H1 (cell line): Measurements from ENCODE around the gene AKR1B1. TPM values are rescaled to one million over a fixed set of nuclear protein-coding genes. Genes with fewer than 3 reads are reported as not detected.

Experiments used
- CTCF ChIA-PET: fragments of 300-600 bp; sonication (Branson Sonifier 250); formaldehyde crosslinking; loops from one replicate; lab custom pipeline; 2021; ENCODE audit not compliant: partially characterized antibody; lab: Charles Lee
- POLR2A ChIA-PET: fragments of 300-600 bp; sonication (Branson Sonifier 250); formaldehyde crosslinking; loops from one replicate; lab custom pipeline; 2021; ENCODE audit warnings: inconsistent platforms; ENCODE audit not compliant: partially characterized antibody; lab: Charles Lee
- DNase-seq, 2 experiments: peaks; one replicate each; pipeline versions ENCODE4 v3.0.0 to v3.0.0-alpha.2; 2010 to 2022; ENCODE audit warnings: low spot score in 2 of 2, low read depth in 1 of 2, mixed read lengths in 1 of 2
- FAIRE-seq: peaks from 2 replicates; lab custom pipeline; 2011; peaks lifted over from hg19 to GRCh38; lab: Jason Lieb, UNC
- H2AFZ ChIP-seq: 2 replicates; pipeline ENCODE4 v1.8.1; 2012; ENCODE audit warnings: low read length, inconsistent platforms
- H2AK5ac ChIP-seq: 2 replicates; pipeline ENCODE4 v1.6.1; 2013; ENCODE audit warnings: low read depth, low read length
- H2BK120ac ChIP-seq: replicated peaks from 2 replicates; pipeline ENCODE3; 2013; ENCODE audit warnings: low read depth, low read length, inconsistent platforms
- H2BK12ac ChIP-seq: 2 replicates; pipeline ENCODE4 v1.6.1; 2013; ENCODE audit warnings: low read depth, low read length
- H2BK15ac ChIP-seq: 2 replicates; pipeline ENCODE4 v1.6.1; 2013; ENCODE audit warnings: low read length
- H2BK20ac ChIP-seq: 2 replicates; pipeline ENCODE4 v1.6.1; 2013; ENCODE audit warnings: low read length
- H2BK5ac ChIP-seq: 2 replicates; pipeline ENCODE4 v1.6.1; 2013; ENCODE audit warnings: low read depth, low read length
- H3K14ac ChIP-seq: 2 replicates; pipeline ENCODE4 v1.6.1; 2013; ENCODE audit warnings: inconsistent platforms; ENCODE audit not compliant: insufficient read length
- H3K18ac ChIP-seq: 2 replicates; pipeline ENCODE4 v1.6.1; 2013; ENCODE audit warnings: low read length; ENCODE audit errors: extremely low read depth
- H3K23ac ChIP-seq: 2 replicates; pipeline ENCODE4 v1.6.1; 2013; ENCODE audit warnings: inconsistent platforms; ENCODE audit not compliant: insufficient read length
- H3K23me2 ChIP-seq: 2 replicates; pipeline ENCODE4 v1.6.1; 2013; ENCODE audit warnings: low read depth, low read length
- H3K27ac ChIP-seq: 2 replicates; pipeline ENCODE4 v1.6.1; 2011; ENCODE audit warnings: low read depth, low read length, inconsistent platforms
- H3K27me3 ChIP-seq, 4 experiments: replicated peaks in 1 of 4; 1 replicate in 1 of 4; 2 replicates in 3 of 4; pipeline versions ENCODE4 v1.6.1 to v1.8.1; 2011 to 2013; ENCODE audit warnings: low read length in 3 of 4, mild to moderate bottlenecking in 3 of 4, inconsistent platforms in 2 of 4, mixed read lengths in 2 of 4, moderate library complexity in 1 of 4; ENCODE audit not compliant: control insufficient read depth in 3 of 4, insufficient read depth in 3 of 4; ENCODE audit errors: extremely low read depth in 1 of 4
- H3K36me3 ChIP-seq, 4 experiments: 2 replicates each; pipeline versions ENCODE4 v1.6.1 to v1.8.1; 2011 to 2013; ENCODE audit warnings: mild to moderate bottlenecking in 4 of 4, low read length in 3 of 4, moderate library complexity in 2 of 4, control low read depth in 1 of 4, inconsistent platforms in 1 of 4; ENCODE audit not compliant: insufficient read depth in 4 of 4, control insufficient read depth in 2 of 4
- H3K4ac ChIP-seq: replicated peaks from 2 replicates; pipeline ENCODE3; 2013; ENCODE audit warnings: low read length, low read depth, mixed read lengths, inconsistent platforms; ENCODE audit not compliant: insufficient read length
- H3K4me1 ChIP-seq, 4 experiments: replicated peaks in 1 of 4; 1 replicate in 1 of 4; 2 replicates in 3 of 4; pipeline versions ENCODE4 v1.6.1 to v1.8.1; 2011 to 2013; ENCODE audit warnings: low read length in 3 of 4, inconsistent platforms in 2 of 4, mixed read lengths in 1 of 4; ENCODE audit not compliant: insufficient read depth in 4 of 4, control insufficient read depth in 3 of 4
- H3K4me2 ChIP-seq, 2 experiments: 2 replicates each; pipeline versions ENCODE4 v1.6.1 to v1.8.1; 2011 to 2013; ENCODE audit warnings: low read depth in 2 of 2, low read length in 2 of 2, control low read depth in 1 of 2, inconsistent platforms in 1 of 2, mild to moderate bottlenecking in 1 of 2; ENCODE audit not compliant: insufficient read depth in 1 of 2
- H3K4me3 ChIP-seq, 4 experiments: fragments of 200-600, 300-600 bp in 1 of 4; sonication (generic), shearing (Covaris generic), sonication (Bioruptor Twin) in 1 of 4; 2 replicates each; pipeline versions ENCODE4 v1.5.1 to v1.8.1; 2011 to 2016; ENCODE audit warnings: low read length in 4 of 4, low read depth in 3 of 4, control low read depth in 2 of 4, inconsistent platforms in 2 of 4, mild to moderate bottlenecking in 2 of 4, mixed read lengths in 1 of 4, moderate library complexity in 1 of 4; ENCODE audit not compliant: insufficient read depth in 2 of 4; ENCODE audit errors: extremely low read depth in 1 of 4
- H3K56ac ChIP-seq: replicated peaks from 2 replicates; pipeline ENCODE3; 2013; ENCODE audit warnings: low read depth, mild to moderate bottlenecking, mixed read lengths, low read length, inconsistent platforms; ENCODE audit not compliant: insufficient read length
- H3K79me1 ChIP-seq: 2 replicates; pipeline ENCODE4 v1.6.1; 2013; ENCODE audit warnings: low read depth, low read length, control low read depth
- H3K79me2 ChIP-seq, 2 experiments: 2 replicates each; pipeline versions ENCODE4 v1.6.1 to v1.8.1; 2012 to 2013; ENCODE audit warnings: low read length in 2 of 2, mild to moderate bottlenecking in 2 of 2, inconsistent platforms in 1 of 2; ENCODE audit not compliant: insufficient read depth in 2 of 2, control insufficient read depth in 1 of 2
- H3K9ac ChIP-seq, 4 experiments: replicated peaks in 1 of 4; 1 replicate in 1 of 4; 2 replicates in 3 of 4; pipeline versions ENCODE4 v1.6.1 to v1.8.1; 2011 to 2013; ENCODE audit warnings: low read depth in 3 of 4, low read length in 3 of 4, control low read depth in 2 of 4, mild to moderate bottlenecking in 2 of 4, moderate library complexity in 2 of 4, inconsistent platforms in 1 of 4; ENCODE audit errors: extremely low read depth in 1 of 4
- H3K9me3 ChIP-seq, 2 experiments: 2 replicates each; pipeline versions ENCODE4 v1.6.1 to v1.8.1; 2012 to 2013; ENCODE audit warnings: mild to moderate bottlenecking in 2 of 2, moderate library complexity in 2 of 2, control low read depth in 1 of 2, inconsistent platforms in 1 of 2, low read depth in 1 of 2, low read length in 1 of 2, mixed read lengths in 1 of 2; ENCODE audit not compliant: insufficient read depth in 2 of 2
- H4K20me1 ChIP-seq, 2 experiments: replicated peaks in 1 of 2; 2 replicates each; pipeline versions ENCODE3 to v1.8.1; 2011 to 2013; ENCODE audit warnings: inconsistent platforms in 2 of 2, low read length in 2 of 2, mild to moderate bottlenecking in 1 of 2; ENCODE audit not compliant: insufficient read depth in 2 of 2, control insufficient read depth in 1 of 2
- H4K5ac ChIP-seq: 2 replicates; pipeline ENCODE4 v1.6.1; 2013; ENCODE audit warnings: low read length, low read depth, mixed read lengths, inconsistent platforms; ENCODE audit not compliant: insufficient read length
- H4K8ac ChIP-seq: 2 replicates; pipeline ENCODE4 v1.8.0; 2013; ENCODE audit warnings: mild to moderate bottlenecking, moderate library complexity, low read length, inconsistent platforms; ENCODE audit not compliant: insufficient read depth; ENCODE audit errors: extremely low read depth
- H4K91ac ChIP-seq: replicated peaks from 2 replicates; pipeline ENCODE3; 2013; ENCODE audit warnings: low read length, mixed read lengths, inconsistent platforms; ENCODE audit not compliant: insufficient read length
- MAFK ChIP-seq: IDR thresholded peaks from 2 replicates; pipeline ENCODE4 v1.6.1; 2012; ENCODE audit warnings: low read depth, mild to moderate bottlenecking, improper control_type of control experiment, low read length
- MAX ChIP-seq: IDR thresholded peaks from 2 replicates; pipeline ENCODE4 v1.6.1; 2012; ENCODE audit warnings: inconsistent platforms
- WGBS, 2 experiments: shearing (Covaris generic) in 1 of 2; methylation state at CpG; one replicate each; pipeline versions ENCODE4 v1.1.6 to v1.1.7; 2013 to 2015; ENCODE audit warnings: low lambda C conversion rate in 2 of 2, mixed read lengths in 2 of 2, inconsistent platforms in 1 of 2, low coverage in 1 of 2, missing lambda C conversion rate in 1 of 2; ENCODE audit not compliant: insufficient replicate concordance in 2 of 2, insufficient coverage in 1 of 2, insufficient read length in 1 of 2; ENCODE audit errors: extremely low coverage in 1 of 2, missing lambda C conversion rate in 1 of 2; 5-methylcytosine and 5-hydroxymethylcytosine counted together
- polyA plus RNA-seq, 7 experiments: library from polyadenylated mRNA; depleted of rRNA in 3 of 7; stranded (reverse) in 5 of 7; unstranded in 2 of 7; fragments of >200 nt in 5 of 7; fragments of 200-250 nt in 2 of 7; gene quantifications; 1 replicate in 5 of 7; 2 replicates in 1 of 7; 4 replicates in 1 of 7; pipeline versions ENCODE4 v1.2.1 to v1.2.3, GENCODE V29; 2011 to 2013; ENCODE audit warnings: missing spikeins in 2 of 7, mixed read lengths in 2 of 7
- total RNA-seq: library from RNA; stranded (reverse); fragmentation: NEBNext Ultra II Directional; extraction: Animal tissue kit (Norgen Biotek cat#: 25700); gene quantifications from 2 replicates; pipeline ENCODE4 v1.2.1, GENCODE V29; 2021

Gene AKR1B1
- total and polyA plus RNA-seq, 2 of the 8 experiments (the other 6 are each of a cell fraction or from before 2014, with no cell fraction given), result 195 to 273 TPM

- CTCF ChIA-PET, result interaction anchor here (0.6 to 2.2 kb wide), 13 partner anchors 8 to 120 kb away, joined by 3 to 8 read pairs (median 3); partner anchors contain the start of gene AKR1B15
- Histone ChIP-seq H3K14ac (no peak overlapping the region), H4K20me1 (no peaks in the 10 kb centered on the region), H3K27me3 (no peaks in the 10 kb centered on the region; a peak in 2 of 7 replicates), H3K4ac (no peak overlapping the region), H3K23ac (no peak overlapping the region), H3K56ac (no peak overlapping the region), H3K79me2 (no peaks in the 10 kb centered on the region), H3K9ac (no peak overlapping the region), H2BK20ac (no peak overlapping the region), H2BK15ac (no peak overlapping the region), H2BK120ac (no peak overlapping the region), H3K18ac (no peak overlapping the region), H4K5ac (no peak overlapping the region), H4K8ac (no peak overlapping the region), H2BK5ac (no peak overlapping the region), H2AFZ (no peak overlapping the region), H3K4me3 (no peak overlapping the region), H3K23me2 (no peaks in the 10 kb centered on the region; the same call in 1 of the 2 replicates), H4K91ac (no peak overlapping the region), H3K36me3 (no peaks in the 10 kb centered on the region), H3K4me1 (peaks cover 0 to 2% (median under 1%) of the 10 kb centered on the region in 4 experiments; a peak in 1 of 7 replicates), H3K79me1 (no peaks in the 10 kb centered on the region), H3K9me3 (no peaks in the 10 kb centered on the region), H3K27ac (no peak overlapping the region), H2BK12ac (no peak overlapping the region), H2AK5ac (no peak overlapping the region), H3K4me2 (no peak overlapping the region)
- no peak for FAIRE-seq
- peak; percentile 87 for TF ChIP-seq MAFK
- TF ChIP-seq MAX, result no peak
- POLR2A ChIA-PET, result no interaction called here
- WGBS, 2 experiments, result 70% methylated on average over 6 of the region's 6 CpGs; no CpG with 5 or more reads in 1 of the 2 experiments
- no peak for DNase-seq
These were observed 29.4 kb downstream of the AKR1B1 start for GRCh38 chr7:134429481-134429880.
